ENCODE data around the gene PLSCR4. TPM values are rescaled to one million over a fixed set of nuclear protein-coding genes. Genes with fewer than 3 reads are reported as not detected.
"Not testable (repeated sequence)": the region's sequence is repeated elsewhere in the genome, so short reads cannot be mapped to it uniquely, and the experiment has no call there.

PLSCR4 gene
- total and polyA plus RNA-seq, 2 of the 4 experiments (the other 2 are of a cell fraction) = 3.8 to 4.4 TPM

GRCh38 chr3:146256851-146257486, 6.1 kb upstream of the PLSCR4 start:
- H3K27ac ChIP-seq (ENCODE audit: insufficient read depth, low read length) = no peak overlapping the region
- no peak overlapping the region for H3K9ac ChIP-seq (ENCODE audit: low read depth, low read length)
- BruUV-seq (replicated peaks) = no TSS peak
- no peak overlapping the region for H2AK5ac ChIP-seq (ENCODE audit: low read depth, low read length)
- H4K5ac ChIP-seq (ENCODE audit: low read depth, low read length) = no peak overlapping the region
- H3K9me1 ChIP-seq (ENCODE audit: insufficient read depth, low read length) = no peaks in the 10 kb centered on the region
- dilution Hi-C loops (cut with HindIII; ENCODE audit: low sequenced_read_pairs, unreplicated experiment) = no loop called here
- no peak overlapping the region for H3K23ac ChIP-seq (ENCODE audit: low read depth, low read length)
- H3K9me3 ChIP-seq (ENCODE audit: control insufficient read depth, insufficient read depth, low read length) = no peaks in the 10 kb centered on the region
- no peak overlapping the region for H4K91ac ChIP-seq (ENCODE audit: insufficient read depth, low read depth, low read length)
- H3K14ac ChIP-seq (replicated peaks; ENCODE audit: low read depth, low read length) = no peak overlapping the region
- no peaks in the 10 kb centered on the region for H3K27me3 ChIP-seq (ENCODE audit: control insufficient read depth, insufficient read depth, low read length)
- H2BK120ac ChIP-seq (ENCODE audit: low read depth, low read length) = no peak overlapping the region
- DNase-seq (peak; percentile 68), ATAC-seq (ENCODE audit: low read depth) (peak; percentile 67)
- TF ChIP-seq MAZ (IDR thresholded peaks at IDR 0.05; ENCODE audit: borderline replicate concordance, low read depth, low read length) = no peak
- TF ChIP-seq CEBPB (IDR thresholded peaks at IDR 0.05; ENCODE audit: low read depth, low read length) = no peak
- no peak for TF ChIP-seq FOS (IDR thresholded peaks at IDR 0.05; ENCODE audit: low read depth, low read length)
- no peak for TF ChIP-seq NFE2L2 (IDR thresholded peaks at IDR 0.05; ENCODE audit: low read depth, low read length)
- TF ChIP-seq CHD1 (IDR thresholded peaks at IDR 0.05; ENCODE audit: low read depth, low read length) = no peak
- TF ChIP-seq RAD21 (IDR thresholded peaks at IDR 0.05; ENCODE audit: low read length) = no peak
- TF ChIP-seq BHLHE40 (IDR thresholded peaks at IDR 0.05; ENCODE audit: low read depth, low read length) = no peak
- no peak for TF ChIP-seq POLR2A (IDR thresholded peaks at IDR 0.05; ENCODE audit: low read depth, low read length)
- H2AK9ac ChIP-seq (replicated peaks; ENCODE audit: low read depth, low read length, poor library complexity) = no peak overlapping the region
- H3K4ac ChIP-seq (ENCODE audit: low read depth, low read length) = no peak overlapping the region
- no peak overlapping the region for H2BK20ac ChIP-seq (ENCODE audit: low read depth, low read length)
- in situ Hi-C loops (cut with MboI; ENCODE audit: low sequenced_read_pairs) = no loop called here
- POLR2A ChIA-PET (ENCODE audit: unreplicated experiment) = no interaction called here
- H2BK5ac ChIP-seq (ENCODE audit: low read depth, low read length, poor library complexity, severe bottlenecking) = no peak overlapping the region
- no peaks in the 10 kb centered on the region for H3K79me1 ChIP-seq (ENCODE audit: low read depth in 1 of 2, low read length in 2 of 2)
- no peak overlapping the region for H3K4me2 ChIP-seq (ENCODE audit: low read depth, low read length)
- no peaks in the 10 kb centered on the region for H3K4me1 ChIP-seq (ENCODE audit: control insufficient read depth, insufficient read depth, low read length)
- H3K56ac ChIP-seq (ENCODE audit: extremely low read depth, insufficient read depth, low read length) = no peak overlapping the region
- H3K4me3 ChIP-seq (ENCODE audit: insufficient read depth, low read depth, low read length) = no peak overlapping the region
- H2BK15ac ChIP-seq (ENCODE audit: low read depth, low read length) = no peak overlapping the region
- H2AFZ ChIP-seq (replicated peaks; ENCODE audit: low read length, poor library complexity) = no peak overlapping the region
- CTCF ChIA-PET = no interaction called here
- H3K18ac ChIP-seq (ENCODE audit: low read depth, low read length) = no peak overlapping the region
- no peak overlapping the region for H4K8ac ChIP-seq (ENCODE audit: low read depth in 2 of 2, low read length in 2 of 2)
- intact Hi-C loops (cut with micrococcal nuclease) = no loop called here
- H3K36me3 ChIP-seq (ENCODE audit: control insufficient read depth, insufficient read depth, low read length) = no peaks in the 10 kb centered on the region
- no peaks in the 10 kb centered on the region for H4K20me1 ChIP-seq (ENCODE audit: insufficient read depth, low read length)
- WGBS, 2 experiments (ENCODE audit: extremely low coverage in 2 of 2, insufficient read length in 1 of 2) = no CpG with 5 or more reads among the region's 3 CpGs

GRCh38 chr3:146252445-146252844, 1.5 kb upstream of the PLSCR4 start:
- H4K5ac ChIP-seq (ENCODE audit: low read depth, low read length); H2BK20ac ChIP-seq (ENCODE audit: low read depth, low read length); POLR2A ChIA-PET (ENCODE audit: unreplicated experiment); intact Hi-C loops (cut with micrococcal nuclease); H2AK9ac ChIP-seq (replicated peaks; ENCODE audit: low read depth, low read length, poor library complexity); H3K18ac ChIP-seq (ENCODE audit: low read depth, low read length); H4K91ac ChIP-seq (ENCODE audit: insufficient read depth, low read depth, low read length); in situ Hi-C loops (cut with MboI; ENCODE audit: low sequenced_read_pairs); H3K23ac ChIP-seq (ENCODE audit: low read depth, low read length); H2BK5ac ChIP-seq (ENCODE audit: low read depth, low read length, poor library complexity, severe bottlenecking); H3K27ac ChIP-seq (ENCODE audit: insufficient read depth, low read length); H3K56ac ChIP-seq (ENCODE audit: extremely low read depth, insufficient read depth, low read length); H3K9me3 ChIP-seq (ENCODE audit: control insufficient read depth, insufficient read depth, low read length); H3K4me3 ChIP-seq (ENCODE audit: insufficient read depth, low read depth, low read length); H3K36me3 ChIP-seq (ENCODE audit: control insufficient read depth, insufficient read depth, low read length); BruUV-seq (replicated peaks); DNase-seq; H2BK120ac ChIP-seq (ENCODE audit: low read depth, low read length); ATAC-seq (ENCODE audit: low read depth); CTCF ChIA-PET; H3K14ac ChIP-seq (replicated peaks; ENCODE audit: low read depth, low read length); H3K4me1 ChIP-seq (ENCODE audit: control insufficient read depth, insufficient read depth, low read length); H3K27me3 ChIP-seq (ENCODE audit: control insufficient read depth, insufficient read depth, low read length); H2AK5ac ChIP-seq (ENCODE audit: low read depth, low read length); H3K9ac ChIP-seq (ENCODE audit: low read depth, low read length); H2BK15ac ChIP-seq (ENCODE audit: low read depth, low read length); dilution Hi-C loops (cut with HindIII; ENCODE audit: low sequenced_read_pairs, unreplicated experiment); H3K9me1 ChIP-seq (ENCODE audit: insufficient read depth, low read length); H2AFZ ChIP-seq (replicated peaks; ENCODE audit: low read length, poor library complexity); H3K4ac ChIP-seq (ENCODE audit: low read depth, low read length); H3K4me2 ChIP-seq (ENCODE audit: low read depth, low read length); H3K79me1 ChIP-seq (ENCODE audit: low read depth in 1 of 2, low read length in 2 of 2); H4K20me1 ChIP-seq (ENCODE audit: insufficient read depth, low read length); H4K8ac ChIP-seq (ENCODE audit: low read depth in 2 of 2, low read length in 2 of 2): not testable (repeated sequence)
- WGBS, 2 experiments (ENCODE audit: extremely low coverage in 2 of 2, insufficient read length in 1 of 2) = 100% methylated on average over 1 of the region's 10 CpGs; no CpG with 5 or more reads in 1 of the 2 experiments
